ENCODE data around the gene MGST2. TPM values are rescaled to one million over a fixed set of nuclear protein-coding genes. Genes with fewer than 3 reads are reported as not detected.

Gene MGST2
- total RNA-seq, 1 experiment from 2014 or later: 81.8 TPM

GRCh38 chr4:139654516-139654915 lies 11.1 kb upstream of the MGST2 start:
- no peaks in the 10 kb centered on the region for H3K36me3 ChIP-seq (ENCODE audit: low read depth)
- H3K27me3 ChIP-seq (ENCODE audit: insufficient read depth, low read depth): no peaks in the 10 kb centered on the region
- no peaks in the 10 kb centered on the region for H3K9me3 ChIP-seq (ENCODE audit: insufficient read depth, low read depth)
- H3K4me1 ChIP-seq (replicated peaks; ENCODE audit: insufficient read depth): peaks cover 19% of the 10 kb centered on the region
- intact Hi-C loops (cut with micrococcal nuclease; ENCODE audit: unreplicated experiment): loop anchor here (5.0 to 10.0 kb wide), 3 partner anchors 157 to 350 kb away; partner anchors contain the start of genes NAA15 and NDUFC1
- CTCF ChIA-PET: interaction anchor here (0.6 kb wide), 1 partner anchor 437 kb away, joined by 3 read pairs; no protein-coding TSS in a partner anchor
- no peak overlapping the region for H3K4me3 ChIP-seq
- no peak overlapping the region for H2AFZ ChIP-seq
- POLR2A ChIA-PET (ENCODE audit: unreplicated experiment): no interaction called here
- no peaks in the 10 kb centered on the region for H3K9me2 ChIP-seq (ENCODE audit: insufficient read depth)
- DNase-seq: no peak
- H3F3A ChIP-seq (ENCODE audit: insufficient read depth, low read depth): peaks cover 11% of the 10 kb centered on the region; the same call in 1 of the 2 replicates
- no peak overlapping the region for H3K4me2 ChIP-seq
- H4K20me1 ChIP-seq (ENCODE audit: insufficient read depth): no peaks in the 10 kb centered on the region
- TF ChIP-seq CTCF (conservative IDR thresholded peaks at IDR 0.05) (no peak), EZH2 (IDR thresholded peaks at IDR 0.05; ENCODE audit: low read depth) (no peak)
- H3K27ac ChIP-seq: no peak overlapping the region
- no peaks in the 10 kb centered on the region for H3K79me2 ChIP-seq (ENCODE audit: low read depth)
- no TSS peak for BruUV-seq (replicated peaks)

GRCh38 chr4:139655116-139655515 lies 10.5 kb upstream of the MGST2 start:
- Histone ChIP-seq H3K4me2 (no peak overlapping the region), H3K36me3 (ENCODE audit: low read depth) (no peaks in the 10 kb centered on the region), H4K20me1 (ENCODE audit: insufficient read depth) (no peaks in the 10 kb centered on the region), H3K9me2 (ENCODE audit: insufficient read depth) (no peaks in the 10 kb centered on the region), H3K27me3 (ENCODE audit: insufficient read depth, low read depth) (no peaks in the 10 kb centered on the region), H2AFZ (no peak overlapping the region), H3K4me1 (replicated peaks; ENCODE audit: insufficient read depth) (peaks cover 19% of the 10 kb centered on the region), H3K4me3 (no peak overlapping the region), H3F3A (ENCODE audit: insufficient read depth, low read depth) (peaks cover 11% of the 10 kb centered on the region; the same call in 1 of the 2 replicates), H3K79me2 (ENCODE audit: low read depth) (no peaks in the 10 kb centered on the region), H3K9me3 (ENCODE audit: insufficient read depth, low read depth) (no peaks in the 10 kb centered on the region), H3K27ac (no peak overlapping the region)
- TF ChIP-seq EZH2 (IDR thresholded peaks at IDR 0.05; ENCODE audit: low read depth) (no peak), CTCF (conservative IDR thresholded peaks at IDR 0.05) (peak; percentile 60)
- ChIA-PET POLR2A (ENCODE audit: unreplicated experiment) (no interaction called here), CTCF (interaction anchor here (0.6 to 0.7 kb wide), 2 partner anchors 50 to 436 kb away, joined by 3 to 7 read pairs; no protein-coding TSS in a partner anchor)
- peak in 1 of 2 experiments; percentile 70 for DNase-seq
- no TSS peak for BruUV-seq (replicated peaks)
- intact Hi-C loops (cut with micrococcal nuclease; ENCODE audit: unreplicated experiment): loop anchor here (1.0 to 10.0 kb wide), 8 partner anchors 350 to 1502 kb away; partner anchors contain the start of genes MAML3, NAA15 and NDUFC1

GRCh38 chr4:139656614-139657486 lies 8.8 kb upstream of the MGST2 start:
- no peaks in the 10 kb centered on the region for H3K9me3 ChIP-seq (ENCODE audit: insufficient read depth, low read depth)
- H4K20me1 ChIP-seq (ENCODE audit: insufficient read depth): no peaks in the 10 kb centered on the region
- no peaks in the 10 kb centered on the region for H3K36me3 ChIP-seq (ENCODE audit: low read depth)
- peaks cover 19% of the 10 kb centered on the region for H3K4me1 ChIP-seq (replicated peaks; ENCODE audit: insufficient read depth)
- peak overlapping the region; percentile 59 for H3K4me2 ChIP-seq
- no peak overlapping the region for H3K4me3 ChIP-seq
- no peaks in the 10 kb centered on the region for H3K27me3 ChIP-seq (ENCODE audit: insufficient read depth, low read depth)
- BruUV-seq (replicated peaks): no TSS peak
- no peak overlapping the region for H3K27ac ChIP-seq
- no peak overlapping the region for H2AFZ ChIP-seq
- intact Hi-C loops (cut with micrococcal nuclease; ENCODE audit: unreplicated experiment): loop anchor here (1.0 to 10.0 kb wide), 7 partner anchors 352 to 1500 kb away; partner anchors contain the start of genes MAML3, NAA15 and NDUFC1
- peaks cover 11% of the 10 kb centered on the region; the same call in 1 of the 2 replicates for H3F3A ChIP-seq (ENCODE audit: insufficient read depth, low read depth)
- peak; percentile 85 for TF ChIP-seq CTCF (conservative IDR thresholded peaks at IDR 0.05)
- TF ChIP-seq EZH2 (IDR thresholded peaks at IDR 0.05; ENCODE audit: low read depth): no peak
- no peaks in the 10 kb centered on the region for H3K79me2 ChIP-seq (ENCODE audit: low read depth)
- no peaks in the 10 kb centered on the region for H3K9me2 ChIP-seq (ENCODE audit: insufficient read depth)
- peak in 1 of 2 experiments; percentile 53 for DNase-seq
- ChIA-PET POLR2A (ENCODE audit: unreplicated experiment) (interaction anchor here (0.6 to 0.7 kb wide), 3 partner anchors 364 to 640 kb away, joined by 3 to 6 read pairs (median 3); no protein-coding TSS in a partner anchor), CTCF (interaction anchor here (0.5 to 2.5 kb wide), 16 partner anchors 9 to 1497 kb away, joined by 3 to 9 read pairs (median 4); partner anchors contain the start of gene MGST2)
